Keratinocyte (primary cell): ENCODE measurements around the gene CIB1. TPM values are rescaled to one million over a fixed set of nuclear protein-coding genes. Genes with fewer than 3 reads are reported as not detected.

Source experiments
- DNase-seq: peaks from one replicate; pipeline ENCODE4 v3.0.0-alpha.2; 2011; ENCODE audit warnings: low read depth, missing footprints, low spot score
- FAIRE-seq: peaks from 2 replicates; lab custom pipeline; 2011; peaks lifted over from hg19 to GRCh38; lab: Jason Lieb, UNC
- H2AFZ ChIP-seq: 2 replicates; pipeline ENCODE4 v1.6.0; 2012; ENCODE audit warnings: low read length, control low read depth, inconsistent platforms; ENCODE audit not compliant: control insufficient read depth
- H3K27ac ChIP-seq: 2 replicates; pipeline ENCODE4 v1.5.1; 2011; ENCODE audit warnings: low read length; ENCODE audit not compliant: control insufficient read depth, insufficient read depth
- H3K27me3 ChIP-seq: 3 replicates; pipeline ENCODE4 v1.6.0; 2011; ENCODE audit warnings: low read length; ENCODE audit not compliant: control insufficient read depth, insufficient read depth; ENCODE audit errors: extremely low read depth
- H3K36me3 ChIP-seq, 2 experiments: 2 replicates in 1 of 2; 3 replicates in 1 of 2; pipeline ENCODE4 v1.5.1; 2011; ENCODE audit warnings: low read length in 2 of 2, mild to moderate bottlenecking in 1 of 2; ENCODE audit not compliant: control insufficient read depth in 2 of 2, insufficient read depth in 2 of 2; ENCODE audit errors: extremely low read depth in 1 of 2
- H3K4me1 ChIP-seq: 3 replicates; pipeline ENCODE4 v1.5.1; 2011; ENCODE audit warnings: low read length; ENCODE audit not compliant: control insufficient read depth, insufficient read depth; ENCODE audit errors: extremely low read depth
- H3K4me2 ChIP-seq: 3 replicates; pipeline ENCODE4 v1.6.0; 2011; ENCODE audit warnings: low read depth, low read length; ENCODE audit not compliant: control insufficient read depth, insufficient read depth; ENCODE audit errors: extremely low read depth
- H3K4me3 ChIP-seq, 3 experiments: fragments of 200-600 bp in 1 of 3; sonication (generic) in 1 of 3; 2 replicates in 2 of 3; 3 replicates in 1 of 3; pipeline ENCODE4 v1.5.1; 2011 to 2016; ENCODE audit warnings: low read length in 3 of 3, mild to moderate bottlenecking in 3 of 3, control low read depth in 2 of 3, inconsistent platforms in 1 of 3, low read depth in 1 of 3, mixed read lengths in 1 of 3, mixed run types in 1 of 3, moderate library complexity in 1 of 3; ENCODE audit not compliant: control insufficient read depth in 2 of 3, insufficient read depth in 2 of 3; ENCODE audit errors: extremely low read depth in 1 of 3
- H3K79me2 ChIP-seq: 2 replicates; pipeline ENCODE4 v1.6.0; 2012; ENCODE audit warnings: low read length; ENCODE audit not compliant: control insufficient read depth, insufficient read depth
- H3K9ac ChIP-seq: 3 replicates; pipeline ENCODE4 v1.6.0; 2011; ENCODE audit warnings: low read length; ENCODE audit not compliant: control insufficient read depth, insufficient read depth; ENCODE audit errors: extremely low read depth
- H3K9me1 ChIP-seq: 3 replicates; pipeline ENCODE4 v1.6.0; 2011; ENCODE audit warnings: low read length; ENCODE audit not compliant: control insufficient read depth, insufficient read depth; ENCODE audit errors: extremely low read depth
- H3K9me3 ChIP-seq: 2 replicates; pipeline ENCODE4 v1.5.1; 2012; ENCODE audit warnings: low read depth, low read length; ENCODE audit not compliant: control insufficient read depth
- H4K20me1 ChIP-seq: 3 replicates; pipeline ENCODE4 v1.6.0; 2011; ENCODE audit warnings: low read length; ENCODE audit not compliant: control insufficient read depth, insufficient read depth; ENCODE audit errors: extremely low read depth
- EZH2 ChIP-seq: IDR thresholded peaks from one replicate; pipeline ENCODE4 v1.6.1; 2012; ENCODE audit warnings: inconsistent platforms, mild to moderate bottlenecking, low read length, moderate library complexity
- dilution Hi-C: fragments of 300-500 bp; cut with MboI; formaldehyde crosslinking; loops from one replicate; pipeline ENCODE4 v1.7.0; 2020; ENCODE audit warnings: low sequenced_read_pairs; ENCODE audit not compliant: extremely low pct_ligation_motif_present
- polyA plus RNA-seq, 5 experiments: library from polyadenylated mRNA; depleted of rRNA in 3 of 5; stranded (reverse) in 3 of 5; stranded (forward) in 1 of 5; unstranded in 1 of 5; fragments of >200 nt; gene quantifications; 1 replicate in 1 of 5; 2 replicates in 3 of 5; 3 replicates in 1 of 5; pipeline versions ENCODE4 v1.2.1 to v1.2.3, GENCODE V29; 2011 to 2012; ENCODE audit warnings: missing spikeins in 2 of 5, low read depth in 1 of 5, low replicate concordance in 1 of 5
- TF ChIP-seq, protein P1 (sequence below), 3 experiments: IDR thresholded peaks in 1 of 3; conservative IDR thresholded peaks in 1 of 3; optimal IDR thresholded peaks in 1 of 3; 2 replicates in 2 of 3; 3 replicates in 1 of 3; pipeline versions ENCODE3 to v1.5.1; 2011; ENCODE audit warnings: low read length in 3 of 3, mild to moderate bottlenecking in 3 of 3, moderate library complexity in 2 of 3, control low read depth in 1 of 3, inconsistent platforms in 1 of 3; ENCODE audit not compliant: insufficient read depth in 2 of 3; ENCODE audit errors: extremely low read depth in 1 of 3

Gene CIB1
- polyA plus RNA-seq, 1 donor (not counting 4 experiments of a cell fraction or from before 2014, with no cell fraction given) = 70.9 TPM

DNA sequence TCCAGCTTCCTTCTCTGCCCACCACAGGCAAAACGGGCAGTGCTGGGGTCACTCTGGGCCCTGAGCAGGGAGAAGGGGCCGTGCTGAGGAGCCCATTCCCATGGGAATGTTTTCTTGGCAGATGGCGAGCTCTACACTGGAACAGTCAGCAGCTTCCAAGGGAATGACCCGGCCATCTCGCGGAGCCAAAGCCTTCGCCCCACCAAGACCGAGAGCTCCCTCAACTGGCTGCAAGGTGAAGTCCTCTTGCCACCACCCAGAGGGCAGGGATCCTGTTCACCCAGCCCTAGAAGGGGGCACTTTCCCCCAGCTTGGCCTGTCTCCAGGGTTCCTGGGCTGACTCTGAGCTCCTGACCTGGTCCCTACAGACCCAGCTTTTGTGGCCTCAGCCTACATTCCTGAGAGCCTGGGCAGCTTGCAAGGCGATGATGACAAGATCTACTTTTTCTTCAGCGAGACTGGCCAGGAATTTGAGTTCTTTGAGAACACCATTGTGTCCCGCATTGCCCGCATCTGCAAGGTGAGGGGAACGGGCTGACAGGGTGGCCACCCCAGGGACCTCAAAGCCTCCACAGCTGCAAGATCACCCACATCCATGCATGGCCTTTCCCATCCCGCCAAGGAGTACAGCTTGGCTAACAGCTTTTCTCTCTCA, 12.4 kb downstream of the CIB1 start:
- no peak for DNase-seq
- Histone ChIP-seq H3K4me2 (no peak overlapping the region), H2AFZ (no peak overlapping the region), H3K27ac (no peak overlapping the region), H3K36me3 (peaks cover 45 to 57% of the 10 kb centered on the region in 2 experiments), H3K79me2 (peaks cover 36% of the 10 kb centered on the region), H3K4me1 (peaks cover 13% of the 10 kb centered on the region), H3K9ac (no peak overlapping the region), H3K9me1 (peaks cover 5% of the 10 kb centered on the region), H4K20me1 (no peaks in the 10 kb centered on the region), H3K27me3 (no peaks in the 10 kb centered on the region), H3K4me3 (no peak overlapping the region), H3K9me3 (no peaks in the 10 kb centered on the region)
- TF ChIP-seq, protein P1, sequence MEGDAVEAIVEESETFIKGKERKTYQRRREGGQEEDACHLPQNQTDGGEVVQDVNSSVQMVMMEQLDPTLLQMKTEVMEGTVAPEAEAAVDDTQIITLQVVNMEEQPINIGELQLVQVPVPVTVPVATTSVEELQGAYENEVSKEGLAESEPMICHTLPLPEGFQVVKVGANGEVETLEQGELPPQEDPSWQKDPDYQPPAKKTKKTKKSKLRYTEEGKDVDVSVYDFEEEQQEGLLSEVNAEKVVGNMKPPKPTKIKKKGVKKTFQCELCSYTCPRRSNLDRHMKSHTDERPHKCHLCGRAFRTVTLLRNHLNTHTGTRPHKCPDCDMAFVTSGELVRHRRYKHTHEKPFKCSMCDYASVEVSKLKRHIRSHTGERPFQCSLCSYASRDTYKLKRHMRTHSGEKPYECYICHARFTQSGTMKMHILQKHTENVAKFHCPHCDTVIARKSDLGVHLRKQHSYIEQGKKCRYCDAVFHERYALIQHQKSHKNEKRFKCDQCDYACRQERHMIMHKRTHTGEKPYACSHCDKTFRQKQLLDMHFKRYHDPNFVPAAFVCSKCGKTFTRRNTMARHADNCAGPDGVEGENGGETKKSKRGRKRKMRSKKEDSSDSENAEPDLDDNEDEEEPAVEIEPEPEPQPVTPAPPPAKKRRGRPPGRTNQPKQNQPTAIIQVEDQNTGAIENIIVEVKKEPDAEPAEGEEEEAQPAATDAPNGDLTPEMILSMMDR (optimal IDR thresholded peaks at IDR 0.05 in 1 of 3, IDR thresholded peaks at IDR 0.05 in 1 of 3, conservative IDR thresholded peaks at IDR 0.05 in 1 of 3; ENCODE audit: extremely low read depth in 1 of 3, insufficient read depth in 2 of 3, low read length in 3 of 3) = peak; percentile 61 to 87 (median 83)
- no peak for TF ChIP-seq EZH2
- peak; percentile 67 for FAIRE-seq
- dilution Hi-C loops = no loop called here

DNA sequence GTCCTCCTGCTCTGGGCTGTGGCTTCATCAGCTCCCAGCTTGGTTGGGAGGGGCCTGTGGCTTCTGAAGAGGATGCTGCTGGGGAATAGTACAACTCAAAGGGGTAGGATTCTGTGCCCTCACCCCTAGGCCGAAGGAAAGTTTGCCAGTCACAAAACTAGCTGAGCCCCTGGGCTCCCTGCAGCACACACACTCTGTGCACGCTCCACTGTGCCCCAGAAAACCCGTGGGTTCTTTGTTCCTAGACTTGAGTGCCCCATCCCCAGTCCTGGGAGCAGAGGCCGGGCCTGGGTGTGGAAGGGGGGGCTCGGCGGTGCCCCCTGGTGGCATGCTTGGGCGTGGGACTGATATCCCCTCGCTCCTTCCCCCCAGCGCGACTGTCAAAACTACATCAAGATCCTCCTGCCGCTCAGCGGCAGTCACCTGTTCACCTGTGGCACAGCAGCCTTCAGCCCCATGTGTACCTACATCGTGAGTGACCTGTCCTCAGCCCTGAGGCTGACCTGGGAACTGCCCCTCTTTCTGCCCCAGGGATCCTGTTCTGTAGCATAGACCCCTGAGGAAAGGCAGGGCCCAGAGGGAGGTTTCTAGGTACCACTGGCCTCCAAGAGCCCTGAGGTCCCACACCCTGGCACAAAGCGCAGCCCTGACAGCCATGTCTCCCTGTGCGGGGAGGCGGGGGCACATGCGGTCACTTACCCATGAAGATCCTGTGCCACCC, 14.2 kb downstream of the CIB1 start:
- dilution Hi-C loops = no loop called here
- Histone ChIP-seq H3K36me3 (peaks cover 31 to 53% of the 10 kb centered on the region in 2 experiments), H3K27me3 (no peaks in the 10 kb centered on the region), H3K9me1 (peaks cover 4% of the 10 kb centered on the region), H2AFZ (no peak overlapping the region), H3K27ac (no peak overlapping the region), H3K4me2 (no peak overlapping the region), H3K79me2 (peaks cover 52% of the 10 kb centered on the region), H3K9ac (no peak overlapping the region), H4K20me1 (no peaks in the 10 kb centered on the region), H3K4me1 (peaks cover 17% of the 10 kb centered on the region), H3K9me3 (no peaks in the 10 kb centered on the region), H3K4me3 (no peak overlapping the region)
- no peak for TF ChIP-seq EZH2
- TF ChIP-seq, protein P1 (optimal IDR thresholded peaks at IDR 0.05 in 1 of 3, IDR thresholded peaks at IDR 0.05 in 1 of 3, conservative IDR thresholded peaks at IDR 0.05 in 1 of 3; ENCODE audit: extremely low read depth in 1 of 3, insufficient read depth in 2 of 3, low read length in 3 of 3) = peak; percentile 51 to 62 (median 59)
- no peak for FAIRE-seq
- no peak for DNase-seq
